Esophagus squamous epithelium (tissue), 4 donors: Measurements from ENCODE around the gene FOXK2.

ENCODE experiments used
- CTCF ChIP-seq, 6 experiments: fragments of 450-650 bp in 4 of 6; fragments of 200-600 bp in 2 of 6; sonication (generic) in 2 of 6; IDR thresholded peaks; one replicate each; pipeline ENCODE4 v1.5.1; 2016 to 2019; ENCODE audit warnings: antibody characterized with exemption in 6 of 6, mild to moderate bottlenecking in 4 of 6, moderate library complexity in 4 of 6
- POLR2A ChIP-seq, 4 donors: fragments of 450-650 bp; IDR thresholded peaks; one replicate each; pipeline ENCODE4 v1.6.1; 2017; ENCODE audit warnings: antibody characterized with exemption in 4 of 4, mild to moderate bottlenecking in 4 of 4, moderate library complexity in 3 of 4

- TF ChIP-seq CTCF (IDR thresholded peaks at IDR 0.05) = no peak
- TF ChIP-seq POLR2A (IDR thresholded peaks at IDR 0.05) = no peak
These were observed 45.1 kb upstream of the FOXK2 start for GRCh38 chr17:82474223-82475010.
